ENCODE data around the gene BAG2.

Gene BAG2

DNA sequence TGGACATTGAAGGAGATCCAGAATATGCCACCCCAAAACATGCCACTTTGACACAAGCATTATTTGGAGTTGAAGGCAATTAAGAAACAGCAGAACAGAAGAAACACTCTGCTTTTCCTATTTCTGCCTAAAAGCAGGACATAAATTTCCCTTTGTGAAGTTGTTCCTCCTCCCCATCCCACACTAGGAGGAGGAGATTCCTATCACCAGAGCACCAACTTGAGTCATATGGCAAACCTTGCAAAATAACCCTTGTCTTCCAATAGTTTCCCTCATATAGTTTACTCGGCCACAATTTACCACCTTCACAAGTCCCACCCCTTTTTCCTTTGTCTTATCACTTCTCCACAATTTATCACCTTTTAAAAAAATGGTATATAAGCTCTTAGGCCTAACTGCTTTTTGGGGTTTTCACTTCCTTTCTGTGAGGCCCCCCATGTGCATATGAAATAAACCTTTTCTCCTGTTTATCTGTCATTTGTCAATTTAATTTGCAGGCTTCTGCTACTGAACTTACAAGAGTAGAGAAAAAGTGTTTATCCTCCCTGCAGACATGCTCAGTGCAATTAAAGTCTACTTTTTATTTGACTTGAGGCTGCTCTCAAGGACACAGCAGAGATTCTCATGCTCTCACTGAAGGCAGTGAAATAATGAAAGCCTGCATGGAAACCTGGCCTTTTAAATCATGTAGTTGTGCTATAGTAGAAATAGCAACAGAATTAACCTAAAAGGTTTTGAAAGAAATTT, 52.8 kb downstream of the BAG2 start:
- DNase-seq = no peak

DNA sequence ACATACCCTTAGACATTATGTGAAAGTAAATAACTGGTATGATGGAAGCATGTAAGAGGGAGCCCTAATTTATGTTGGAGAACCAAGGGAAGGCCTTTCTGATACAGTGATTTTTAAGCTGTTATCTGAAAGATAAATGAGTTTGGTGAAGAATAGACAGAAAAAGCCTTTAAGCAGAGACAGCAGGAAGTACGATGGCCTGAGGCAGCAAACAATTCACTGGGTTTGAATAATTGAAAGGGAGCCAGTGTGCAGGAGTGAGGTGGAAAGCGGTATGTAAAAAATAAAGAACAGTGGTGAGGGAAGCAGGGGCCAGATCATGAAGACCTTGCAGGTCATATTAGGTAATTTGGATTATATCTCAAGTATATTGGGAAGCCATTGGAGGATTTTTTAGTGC, 54.1 kb downstream of the BAG2 start:
- no peak for DNase-seq
